GM12878 (cell line): Measurements from ENCODE around the gene PDE6D.
A peak's percentile ranks its signal among the peaks of the same experiment; 100 is the strongest.

ENCODE experiments used
- BCL11A ChIP-seq: IDR thresholded peaks from 2 replicates; pipeline ENCODE4 v1.6.1; 2011; ENCODE audit warnings: low read depth, low read length
- GABPA ChIP-seq: IDR thresholded peaks from 2 replicates; pipeline ENCODE4 v1.6.1; 2014; ENCODE audit warnings: antibody characterized with exemption, low read depth, mild to moderate bottlenecking, inconsistent platforms
- RFX5 ChIP-seq: IDR thresholded peaks from 2 replicates; pipeline ENCODE4 v1.6.1; 2011; ENCODE audit warnings: low read depth, low read length, improper control_type of control experiment

GRCh38 chr2:231786177-231786916 is 5.3 kb upstream of the PDE6D start, which contains the start of gene COPS7B:
- peak; percentile 98 for TF ChIP-seq GABPA
- TF ChIP-seq RFX5: peak; percentile 33; the same call in 1 of the 2 replicates
- TF ChIP-seq BCL11A: no peak
